Breast epithelium (tissue), 3 donors: ENCODE measurements around the gene KDM3B.

Experiments used
- CTCF ChIP-seq, 3 donors: fragments of 450-650 bp; IDR thresholded peaks; one replicate each; pipeline ENCODE4 v1.5.1; 2016 to 2017; ENCODE audit warnings: antibody characterized with exemption in 3 of 3, mild to moderate bottlenecking in 3 of 3, moderate library complexity in 3 of 3
- POLR2AphosphoS5 ChIP-seq, 3 donors: sonication (generic); formaldehyde crosslinking; IDR thresholded peaks; one replicate each; pipeline ENCODE4 v1.6.1; 2017; ENCODE audit warnings: antibody characterized with exemption in 3 of 3

GRCh38 chr5:138418444-138418843 lies 66.0 kb downstream of the KDM3B start:
- TF ChIP-seq CTCF (IDR thresholded peaks at IDR 0.05) (no peak), POLR2AphosphoS5 (IDR thresholded peaks at IDR 0.05) (no peak)
